ENCODE data around the gene GRIN2C.

- TF ChIP-seq CTCF (IDR thresholded peaks at IDR 0.05): no peak
- TF ChIP-seq POLR2A (IDR thresholded peaks at IDR 0.05): no peak
- no peak for TF ChIP-seq POLR2AphosphoS5 (IDR thresholded peaks at IDR 0.05)
Observed at GRCh38 chr17:74822335-74822938, 37.2 kb downstream of the GRIN2C start.

Measured in upper lobe of left lung (tissue), 4 donors.